ENCODE results near the gene EXOC6B.

DNA sequence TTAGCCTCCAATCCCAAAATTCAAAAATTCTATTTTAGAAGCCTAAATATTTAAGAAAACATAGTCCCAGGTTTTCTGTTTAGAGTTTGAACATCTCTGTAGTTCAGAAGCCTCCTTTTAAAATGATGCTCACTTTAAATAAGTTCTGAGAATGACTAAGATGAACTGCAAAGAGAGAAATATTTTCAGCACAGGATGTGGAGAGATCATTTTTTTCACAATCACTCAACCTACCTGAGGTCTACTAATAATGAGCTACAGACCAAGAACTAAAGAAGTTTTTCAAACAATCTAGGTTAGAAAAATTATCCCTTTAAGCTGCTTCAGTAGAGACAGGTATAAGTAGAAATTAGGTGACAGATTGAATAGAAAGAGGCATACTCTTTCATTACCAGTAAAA, 493.1 kb downstream of the EXOC6B start:
- no peak for TF ChIP-seq POLR2A (IDR thresholded peaks at IDR 0.05; ENCODE audit: low read depth, low read length)
- no peak for TF ChIP-seq POLR2AphosphoS5 (IDR thresholded peaks at IDR 0.05; ENCODE audit: low read depth, low read length)
- TF ChIP-seq TAF1 (IDR thresholded peaks at IDR 0.05; ENCODE audit: low read depth, low read length) = no peak
- TF ChIP-seq POU2F2 (IDR thresholded peaks at IDR 0.05; ENCODE audit: low read depth, low read length) = no peak
- TF ChIP-seq SPI1 (IDR thresholded peaks at IDR 0.05; ENCODE audit: low read depth, low read length) = no peak

All from GM12891 (cell line).